GM12872 (cell line): ENCODE measurements around the gene HLTF.

Experiments
- CTCF ChIP-seq: IDR thresholded peaks from 3 replicates; pipeline ENCODE4 v1.5.1; 2011; ENCODE audit warnings: low read depth, mild to moderate bottlenecking, low read length, moderate library complexity; ENCODE audit not compliant: insufficient read depth

The HLTF gene

GRCh38 chr3:148998715-148999423, 87.5 kb downstream of the HLTF start:
- no peak for TF ChIP-seq CTCF

DNA sequence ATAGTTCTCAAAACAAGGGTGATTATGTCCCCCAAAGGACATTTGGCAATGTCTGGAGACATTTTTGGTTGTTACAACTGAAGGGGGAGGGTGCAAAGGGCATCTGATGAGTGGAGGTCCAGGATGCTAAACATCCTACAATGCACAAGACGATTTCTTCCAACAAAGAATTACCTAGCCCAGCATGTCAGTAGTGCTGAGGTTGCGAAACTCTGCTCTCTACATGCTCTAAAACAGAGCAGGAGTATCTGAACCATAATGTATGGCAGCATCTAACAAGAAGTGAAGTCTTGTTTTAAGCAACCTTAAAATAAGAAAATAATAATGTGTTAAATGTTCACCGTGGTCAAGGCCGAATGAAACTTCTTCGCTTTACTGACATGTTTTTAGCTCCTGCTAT, 88.0 kb downstream of the HLTF start:
- no peak for TF ChIP-seq CTCF

- TF ChIP-seq CTCF: no peak
Measured at GRCh38 chr3:148997623-148998022, 88.7 kb downstream of the HLTF start.

GRCh38 chr3:148992635-148993255, 93.6 kb downstream of the HLTF start:
- no peak for TF ChIP-seq CTCF

DNA sequence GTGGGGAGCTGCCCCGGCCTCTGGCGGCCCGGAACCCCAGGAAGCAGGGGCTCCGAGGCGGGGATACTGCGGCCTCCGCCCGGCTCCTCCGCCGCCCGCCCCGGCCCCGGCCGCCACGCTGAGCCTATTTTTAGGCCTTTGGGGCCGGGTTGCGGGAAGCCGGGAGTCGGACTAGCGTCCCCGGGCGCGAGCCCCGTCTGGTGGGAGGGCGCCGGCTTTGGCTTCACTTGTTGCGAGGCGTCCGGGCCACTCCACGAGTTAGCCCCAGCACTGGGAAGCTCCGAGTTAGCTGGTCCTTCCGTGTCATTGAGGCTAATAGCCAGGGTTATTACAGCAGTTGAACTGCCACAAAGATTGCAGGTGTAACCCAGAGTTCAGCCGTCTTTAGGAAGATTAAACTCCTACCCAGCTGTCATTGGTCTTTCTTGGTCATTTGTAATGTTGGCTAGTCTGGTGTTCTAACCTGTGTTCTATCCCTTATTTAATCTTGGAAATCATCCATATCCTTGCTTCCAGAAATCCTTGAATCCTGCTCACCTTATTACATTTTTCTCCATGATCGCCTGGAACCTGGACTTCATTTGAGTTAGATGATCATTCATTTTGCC, 94.2 kb downstream of the HLTF start:
- TF ChIP-seq CTCF: 0 out of 3 replicates have a peak, but pooled peaks have one; percentile 2

DNA sequence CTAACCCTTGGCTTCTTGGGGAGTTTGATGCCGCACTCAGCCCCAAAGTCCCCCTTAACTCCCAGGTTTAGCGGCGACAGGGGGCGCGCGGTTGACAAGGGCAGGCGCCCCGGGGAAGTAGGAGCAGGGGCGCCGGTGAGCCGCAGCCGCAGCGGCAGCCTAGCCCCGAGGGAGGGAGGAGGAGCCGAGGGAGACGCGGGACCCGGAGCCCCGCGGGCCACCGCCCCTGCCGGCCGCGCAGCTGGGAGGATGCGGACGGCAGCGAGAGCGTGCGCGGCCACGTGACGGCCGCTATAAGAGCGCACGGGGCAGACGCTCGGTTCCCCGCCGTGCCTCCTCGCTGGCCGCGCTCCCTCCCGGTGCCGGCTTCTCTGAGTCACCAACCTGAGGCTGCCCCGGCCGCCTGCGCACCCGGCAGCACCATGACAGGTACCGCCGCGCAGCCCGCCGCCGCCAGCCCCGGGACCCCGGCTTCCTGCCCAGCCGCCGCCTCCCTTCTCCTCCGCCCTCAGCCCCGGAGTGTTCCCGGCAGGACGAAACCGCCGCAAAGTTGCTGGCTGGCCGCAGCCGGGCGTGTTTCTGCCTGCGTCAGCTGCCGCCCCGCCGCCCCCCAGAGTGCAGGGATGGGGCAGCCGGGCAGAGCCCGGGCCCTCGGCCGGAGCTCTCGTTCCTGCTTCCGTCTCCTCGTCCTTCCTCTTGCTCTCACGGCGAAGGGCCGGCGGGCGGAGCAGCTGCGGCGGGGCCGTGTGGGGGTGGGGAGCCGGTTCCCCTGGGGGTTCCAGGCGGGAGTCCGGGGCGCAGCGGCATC, 94.9 kb downstream of the HLTF start, which contains the start of gene GYG1:
TSS of gene GYG1 (plus strand) at position 322 of the 808 bp plus-strand sequence. CDS start at position 423, 101 bp downstream.
- peak; percentile 21; the same call in 1 of the 3 replicates for TF ChIP-seq CTCF

DNA sequence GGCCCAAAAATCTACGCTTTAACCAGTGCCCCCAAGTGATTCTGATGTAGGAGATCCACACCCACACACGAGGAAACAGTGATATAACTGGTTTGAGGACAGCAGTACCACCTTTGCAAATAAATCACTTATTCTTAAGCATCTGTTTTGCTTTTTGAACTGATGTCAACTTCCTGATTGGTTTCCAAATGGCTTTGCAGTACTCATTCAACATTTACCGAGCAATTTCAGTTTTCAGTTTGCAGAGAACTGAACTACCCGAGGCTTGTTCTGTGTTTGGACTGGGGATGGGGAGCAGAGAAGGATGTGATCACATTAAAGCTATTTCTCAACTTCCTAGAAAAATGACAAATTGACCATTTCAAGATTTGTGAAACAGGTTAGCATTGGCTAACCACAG, 96.1 kb downstream of the HLTF start:
- no peak for TF ChIP-seq CTCF
